ENCODE results near the gene MEI4.
"Not testable (repeated sequence)": the region's sequence is repeated elsewhere in the genome, so short reads cannot be mapped to it uniquely, and the experiment has no call there.

MEI4 gene

DNA sequence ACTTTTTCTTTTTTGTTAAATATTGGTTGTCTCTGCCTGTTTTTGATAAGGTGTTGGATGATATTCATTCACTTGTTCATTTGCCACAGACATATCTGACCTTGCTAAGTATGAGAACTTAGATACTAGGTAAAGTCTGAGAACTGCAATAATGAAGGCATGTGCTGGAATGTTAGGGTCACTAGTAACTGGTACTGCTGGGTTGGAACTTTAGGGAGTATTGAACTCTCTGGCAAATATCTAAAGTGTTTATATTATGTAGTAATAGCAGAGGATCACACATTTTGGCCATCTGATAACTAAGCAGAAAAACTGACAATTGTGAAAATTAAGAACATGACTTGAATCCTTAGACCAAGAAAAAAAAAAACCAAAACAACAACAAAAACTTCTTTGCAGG is 162.7 kb downstream of the MEI4 start:
- no peak for DNase-seq (ENCODE audit: low read depth)

DNA sequence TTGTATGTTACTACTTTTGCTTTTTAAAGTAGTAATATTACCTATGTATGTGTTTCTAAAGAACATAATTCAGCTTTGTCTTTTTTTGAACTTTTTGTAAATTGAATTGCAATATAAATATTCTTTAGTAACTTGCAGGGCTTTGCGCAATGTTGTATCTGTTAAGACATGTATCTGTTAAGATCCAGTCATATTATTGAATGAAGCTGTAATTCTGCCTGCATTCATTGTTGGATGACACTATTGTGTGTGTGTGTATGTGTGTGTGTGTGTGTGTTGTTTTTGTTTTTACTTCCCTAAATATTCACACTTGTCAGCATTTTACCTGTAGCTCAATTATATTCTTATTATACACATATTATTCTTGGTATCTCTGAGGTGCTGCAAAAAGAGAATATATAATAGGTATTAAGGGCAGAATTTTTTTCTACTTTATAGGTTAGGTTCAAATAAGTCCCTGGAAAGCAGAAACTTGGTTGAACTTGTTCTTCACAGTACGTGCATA is 164.0 kb downstream of the MEI4 start:
- no peak for DNase-seq (ENCODE audit: low read depth)

DNA sequence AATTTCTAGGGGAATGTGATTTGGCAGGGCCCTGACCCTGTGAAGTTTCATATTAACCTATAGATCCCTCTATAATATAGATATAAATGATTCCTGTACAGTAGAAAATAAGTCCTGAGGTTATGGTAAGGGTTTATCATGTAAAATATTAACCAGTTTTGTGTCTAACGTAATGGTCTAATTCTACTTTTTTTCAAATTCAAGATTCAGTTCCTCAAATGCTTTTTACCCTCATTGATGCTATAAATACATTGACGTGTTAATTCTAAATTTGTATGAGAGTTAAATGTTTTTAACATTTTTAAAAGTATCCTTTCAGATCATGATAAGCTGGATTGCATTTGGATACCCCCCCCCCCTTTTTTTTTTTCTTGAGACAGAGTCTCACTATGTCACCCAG is 169.4 kb downstream of the MEI4 start:
- DNase-seq (ENCODE audit: low read depth), result no peak

DNA sequence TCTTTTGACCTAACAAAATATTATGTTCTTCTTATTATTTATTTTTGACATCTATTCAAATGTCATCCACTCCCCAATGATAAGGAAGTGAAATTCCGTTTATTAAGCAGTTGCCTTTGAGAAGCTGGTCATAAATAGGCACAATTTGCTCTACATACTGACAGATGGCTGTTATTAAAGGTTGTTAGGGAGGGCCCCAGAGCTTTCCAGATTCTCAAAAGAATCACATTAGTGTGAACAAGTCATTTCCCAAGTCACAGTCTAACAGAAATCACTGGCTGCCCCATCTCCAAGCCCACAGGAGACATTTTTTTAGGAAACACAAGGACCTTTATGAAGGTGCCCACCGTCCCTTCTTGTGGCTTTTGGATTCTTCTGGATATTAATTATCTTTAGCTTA is 172.4 kb downstream of the MEI4 start:
- no peak for DNase-seq (ENCODE audit: low read depth)

DNA sequence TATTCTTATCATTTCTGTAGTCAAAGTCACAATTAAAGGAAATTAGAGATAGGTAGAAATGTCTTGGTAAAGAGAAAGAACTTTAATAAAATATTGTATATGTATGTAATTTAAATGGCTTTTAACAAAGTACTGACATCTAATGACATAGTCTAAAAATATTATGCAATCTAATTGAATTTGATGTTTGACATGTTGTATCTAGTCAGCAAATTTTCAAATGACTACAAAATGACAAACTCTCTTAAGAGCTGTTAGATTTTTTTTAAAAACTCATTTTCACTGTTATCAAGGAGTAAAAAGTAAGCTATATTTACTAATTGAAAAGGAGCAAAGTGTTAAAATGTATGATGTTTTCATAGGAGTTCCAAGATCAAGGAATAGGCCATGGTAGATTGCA is 176.9 kb downstream of the MEI4 start:
- no peak for DNase-seq (ENCODE audit: low read depth)

DNA sequence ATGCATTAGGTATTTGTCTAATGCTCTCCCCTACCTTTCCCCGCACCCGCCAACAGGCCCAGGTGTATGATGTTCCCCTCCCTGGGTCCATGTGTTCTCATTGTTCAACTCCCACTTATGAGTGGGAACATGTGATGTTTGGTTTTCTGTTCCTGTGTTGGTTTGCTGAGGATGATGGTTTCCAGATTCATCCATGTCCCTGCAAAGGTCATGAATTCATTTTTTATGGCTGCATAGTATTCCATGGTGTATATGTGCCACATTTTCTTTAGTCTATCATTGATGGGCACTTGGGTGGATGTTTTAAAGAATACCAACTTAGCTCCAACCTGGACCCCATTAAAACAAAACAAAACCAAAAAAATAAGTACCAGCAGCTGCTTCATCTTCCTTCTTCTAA is 180.9 kb downstream of the MEI4 start:
- DNase-seq (ENCODE audit: low read depth), result not testable (repeated sequence)

DNA sequence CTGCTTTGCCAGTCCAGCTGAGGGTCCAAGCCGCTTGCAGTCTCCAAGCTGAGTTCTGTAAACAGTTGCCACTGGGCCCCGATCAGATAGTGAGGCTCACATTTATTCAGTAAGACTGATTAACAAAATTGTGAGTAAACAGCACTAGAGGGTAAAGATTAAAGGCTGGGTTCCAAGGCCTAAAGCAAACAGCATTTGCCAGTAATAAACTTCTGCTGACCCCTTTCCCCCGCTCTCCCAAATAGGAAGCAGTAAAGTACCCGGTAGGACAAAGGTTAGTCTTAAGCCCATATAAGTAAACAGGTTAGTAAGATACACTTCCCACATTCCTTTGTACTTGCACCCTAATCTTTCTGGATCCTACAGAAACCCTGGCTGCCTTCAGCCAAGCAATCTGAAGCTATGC is 181.8 kb downstream of the MEI4 start:
- DNase-seq (ENCODE audit: low read depth), result no peak

DNA sequence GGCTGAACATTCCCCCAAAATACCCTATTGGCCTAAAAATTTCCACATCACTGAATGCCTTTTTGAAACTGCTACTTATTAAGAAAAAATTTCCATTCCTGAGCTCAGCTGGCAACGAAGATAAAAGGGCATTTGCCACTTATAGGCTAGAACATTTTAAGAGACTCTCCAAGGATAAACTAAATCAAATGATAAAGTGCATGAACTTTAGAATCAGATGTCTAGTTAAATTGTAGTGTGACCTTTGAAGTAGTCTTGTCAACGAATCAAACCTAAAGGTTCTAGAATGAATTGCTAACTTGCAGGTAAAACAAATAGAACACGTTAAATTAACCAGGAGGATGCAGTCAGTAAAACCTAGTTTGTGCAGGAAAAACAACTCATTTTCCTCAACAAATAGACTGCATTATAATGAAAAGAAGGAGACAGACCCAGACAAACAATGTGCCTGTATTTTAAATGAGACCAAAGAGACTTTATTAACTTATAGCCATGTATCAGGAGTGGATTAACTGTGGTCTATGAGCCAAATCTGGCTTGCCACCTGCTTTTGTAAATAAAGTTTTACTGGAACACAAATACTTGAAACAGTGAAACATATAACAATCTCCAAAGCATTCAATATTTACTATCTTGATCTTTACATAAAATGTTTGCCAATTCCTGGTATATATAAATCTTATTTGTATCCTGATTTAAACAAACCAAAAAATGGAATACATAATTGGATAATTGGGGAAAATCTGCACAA is 184.4 kb downstream of the MEI4 start:
- DNase-seq (ENCODE audit: low read depth), result no peak

DNA sequence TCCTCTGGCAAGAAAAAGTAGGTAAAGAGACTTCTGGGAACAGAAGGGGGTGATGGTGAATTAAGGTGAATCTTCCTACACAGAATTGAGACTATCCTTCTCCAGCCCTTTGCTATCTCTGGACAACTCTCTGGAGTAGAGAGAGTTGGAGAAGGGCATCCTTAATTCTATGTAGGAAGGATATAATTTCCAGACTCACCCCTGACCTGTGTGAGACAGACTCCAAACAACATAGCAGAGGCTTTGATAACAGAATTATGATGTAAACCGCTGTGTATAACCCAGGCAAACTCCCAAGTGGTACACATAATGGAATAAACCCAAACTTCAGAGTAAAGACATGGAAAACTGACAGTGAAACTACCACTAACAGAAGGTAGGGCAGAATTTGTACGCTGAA is 186.5 kb downstream of the MEI4 start:
- DNase-seq (ENCODE audit: low read depth), result no peak

DNA sequence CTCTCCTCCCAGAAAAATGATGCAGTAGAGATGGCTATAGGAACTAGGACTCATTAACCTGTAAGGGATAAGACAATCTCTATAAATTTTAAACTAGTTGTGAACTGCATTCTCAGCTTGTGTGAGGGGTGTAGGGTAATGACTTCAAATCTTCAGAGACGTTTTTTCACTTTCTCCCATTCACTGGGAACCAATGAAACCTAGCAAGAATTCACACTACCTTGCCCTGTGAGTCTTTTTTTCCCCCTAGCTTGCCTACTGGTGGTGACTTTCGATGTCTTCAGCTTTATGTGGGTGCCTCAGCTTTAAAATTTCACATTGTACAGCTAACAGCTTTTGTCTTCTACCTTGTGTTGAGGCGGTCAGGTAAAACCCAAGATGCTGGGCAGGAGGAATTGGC is 192.0 kb downstream of the MEI4 start:
- no peak for DNase-seq (ENCODE audit: low read depth)

DNA sequence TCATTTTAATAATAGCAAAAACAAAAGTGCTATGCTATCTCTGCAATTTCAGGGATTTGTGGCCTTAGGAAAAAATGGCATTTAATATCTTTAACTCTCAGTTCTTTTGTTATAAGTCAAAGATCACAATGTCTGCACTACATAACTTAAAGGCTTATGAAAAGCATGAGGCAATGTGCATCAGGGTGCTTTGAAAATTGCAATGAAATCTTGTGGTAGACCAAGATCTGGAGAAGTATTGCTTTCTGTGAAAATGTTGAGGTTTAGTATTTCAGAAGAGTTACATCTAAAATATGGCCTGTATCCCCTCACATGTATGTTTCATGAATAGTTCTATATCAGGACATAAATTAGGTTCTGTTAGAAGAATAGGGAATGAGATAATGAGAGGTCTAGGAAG is 200.6 kb downstream of the MEI4 start:
- no peak for DNase-seq (ENCODE audit: low read depth)

DNA sequence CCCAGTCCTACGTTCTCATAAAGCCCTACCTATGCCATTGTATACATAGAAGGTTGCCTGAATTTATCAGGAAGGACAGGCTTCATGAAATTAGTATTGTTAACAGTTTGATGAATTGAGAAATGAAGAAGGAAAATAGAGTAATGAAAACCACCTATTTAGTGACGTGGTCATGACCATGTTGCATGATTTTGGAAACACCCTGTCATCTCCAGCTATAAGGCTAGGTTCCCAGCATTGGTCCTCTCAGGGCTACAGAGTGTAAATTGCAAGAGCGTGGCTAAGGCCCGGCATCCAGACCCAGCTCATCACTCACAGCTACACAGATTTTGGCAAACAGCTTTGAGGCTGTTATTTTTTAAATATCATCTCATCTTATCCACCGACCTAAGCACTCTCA is 203.6 kb downstream of the MEI4 start:
- DNase-seq (ENCODE audit: low read depth), result no peak

DNA sequence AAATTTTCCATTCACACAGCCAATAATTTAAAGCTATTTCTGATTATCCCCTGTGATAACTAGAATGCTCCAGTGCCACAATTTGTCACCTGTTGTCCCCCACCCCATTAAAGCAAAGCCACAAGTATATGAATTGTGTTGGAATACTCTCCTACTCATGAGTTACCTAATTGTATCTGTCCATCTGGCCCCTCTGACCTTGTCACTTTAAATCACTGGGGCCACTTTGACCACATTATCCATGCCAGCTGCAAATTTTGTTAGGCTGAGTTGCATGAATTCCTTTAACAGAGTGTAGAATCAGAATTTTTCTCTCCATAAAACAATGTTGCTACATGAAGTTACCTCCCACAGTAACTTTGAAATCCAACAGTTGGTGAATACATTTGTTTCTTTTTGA is 204.6 kb downstream of the MEI4 start:
- DNase-seq (ENCODE audit: low read depth), result no peak

DNA sequence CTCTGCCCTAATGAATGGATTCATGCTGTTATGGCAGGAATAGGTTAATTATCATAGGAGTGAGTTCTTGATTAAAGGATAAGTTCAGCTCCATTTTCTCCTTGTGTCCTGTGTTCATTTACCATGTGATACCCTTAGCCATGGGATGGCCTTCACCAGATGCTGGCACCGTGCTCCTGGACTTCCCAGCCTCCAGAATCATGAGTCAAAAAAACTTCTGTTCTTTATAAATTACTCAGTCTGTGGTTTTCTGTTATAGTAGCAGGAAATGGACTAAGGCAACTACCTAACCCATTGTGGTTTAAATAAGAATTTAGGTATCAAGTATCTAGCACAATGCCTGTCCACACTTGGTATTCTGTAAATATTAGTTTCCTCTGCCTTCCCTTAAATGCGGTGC is 223.5 kb downstream of the MEI4 start:
- DNase-seq (ENCODE audit: low read depth), result no peak

DNA sequence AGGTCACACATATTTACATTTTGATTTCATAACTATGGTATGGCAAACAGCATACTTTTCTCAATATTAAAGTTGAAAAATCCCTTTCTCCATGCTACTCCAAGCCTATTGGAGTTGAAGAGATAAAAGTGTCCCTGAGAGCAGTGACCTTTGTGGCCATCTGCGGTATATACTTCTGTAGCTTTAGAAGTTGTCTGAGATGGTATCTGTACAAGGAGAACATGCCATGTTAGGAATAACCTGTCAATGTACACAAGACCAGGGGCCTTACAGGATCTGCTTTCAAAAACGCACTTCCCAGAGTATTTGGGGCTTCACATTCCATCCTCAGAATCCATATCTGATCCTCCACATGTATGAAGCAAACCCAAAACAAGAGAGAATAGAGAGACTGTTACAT is 226.7 kb downstream of the MEI4 start:
- DNase-seq (ENCODE audit: low read depth), result no peak

DNA sequence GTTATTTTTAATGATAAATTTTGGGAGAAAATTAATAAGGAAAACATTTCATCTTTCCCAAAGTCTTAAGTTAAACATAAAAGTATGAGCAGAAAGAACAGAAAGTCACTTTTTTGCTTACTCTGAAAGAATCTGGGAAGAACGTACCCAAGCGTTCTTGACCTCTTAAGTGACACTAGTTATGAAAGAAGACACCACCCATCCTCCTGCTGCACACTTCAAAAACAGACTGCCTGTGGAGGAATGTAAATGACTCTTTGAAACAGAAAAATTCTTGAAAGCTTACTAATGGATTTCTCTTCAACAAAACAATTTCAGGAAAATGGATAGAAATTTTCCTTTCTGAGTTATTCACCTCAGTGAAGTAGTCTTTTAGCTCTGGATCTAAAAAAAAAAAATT is 227.7 kb downstream of the MEI4 start:
- no peak for DNase-seq (ENCODE audit: low read depth)

DNA sequence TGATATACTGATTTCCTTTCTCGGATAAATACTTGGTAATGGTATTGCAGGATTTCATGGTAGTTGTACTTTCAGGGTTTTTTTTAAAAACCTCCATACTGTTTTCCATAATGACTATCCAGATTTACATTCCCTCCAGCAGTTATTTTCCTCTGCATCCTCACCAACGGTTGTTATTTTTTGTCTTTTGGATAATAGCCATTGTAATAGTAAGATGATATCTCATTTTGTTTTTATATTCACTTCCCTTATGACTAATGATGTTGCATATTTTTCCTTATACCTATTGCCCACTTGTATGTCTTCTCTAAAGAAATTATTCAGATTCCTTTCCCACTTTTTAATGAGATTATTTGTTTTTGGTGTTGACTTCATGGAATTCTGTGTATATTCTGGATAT is 231.0 kb downstream of the MEI4 start:
- no peak for DNase-seq (ENCODE audit: low read depth)

DNA sequence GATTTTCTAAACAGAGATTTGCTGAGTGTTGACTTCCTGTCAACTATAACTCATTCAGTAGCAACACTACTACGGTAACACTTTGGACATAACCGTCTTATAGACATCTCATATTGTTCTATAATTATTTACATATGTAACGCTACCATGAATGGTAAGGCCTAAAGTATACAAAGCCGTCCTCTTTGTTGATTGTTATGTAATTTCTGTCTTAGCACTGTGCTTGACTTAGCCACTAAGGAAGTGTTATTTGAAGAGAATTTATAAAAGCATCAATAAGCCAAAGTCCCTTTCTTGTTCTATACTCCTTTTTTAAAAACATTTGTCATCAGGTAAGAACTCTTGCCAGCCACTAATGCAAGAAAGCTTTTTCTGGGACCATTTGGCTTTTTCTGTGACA is 240.6 kb downstream of the MEI4 start:
- no peak for DNase-seq (ENCODE audit: low read depth)

DNA sequence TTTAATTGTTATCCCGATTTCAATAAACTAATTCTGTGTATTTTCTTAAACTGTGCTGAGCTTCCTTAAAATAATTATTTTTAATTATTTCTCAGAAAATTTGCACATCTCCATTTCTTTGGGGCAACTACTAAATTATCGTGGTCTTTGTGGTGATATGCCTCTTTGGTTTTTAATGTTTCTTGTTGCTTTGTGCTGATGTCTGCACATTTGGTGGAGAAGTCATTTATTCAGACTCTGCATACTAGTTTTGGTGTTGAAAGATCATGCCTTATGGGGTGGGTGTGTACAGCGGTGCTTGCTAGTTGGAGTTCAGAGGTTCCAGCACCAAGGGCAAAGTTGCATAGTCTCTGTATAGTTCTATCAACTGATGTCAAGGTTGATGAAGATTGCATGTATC is 253.2 kb downstream of the MEI4 start:
- DNase-seq (ENCODE audit: low read depth), result no peak

DNA sequence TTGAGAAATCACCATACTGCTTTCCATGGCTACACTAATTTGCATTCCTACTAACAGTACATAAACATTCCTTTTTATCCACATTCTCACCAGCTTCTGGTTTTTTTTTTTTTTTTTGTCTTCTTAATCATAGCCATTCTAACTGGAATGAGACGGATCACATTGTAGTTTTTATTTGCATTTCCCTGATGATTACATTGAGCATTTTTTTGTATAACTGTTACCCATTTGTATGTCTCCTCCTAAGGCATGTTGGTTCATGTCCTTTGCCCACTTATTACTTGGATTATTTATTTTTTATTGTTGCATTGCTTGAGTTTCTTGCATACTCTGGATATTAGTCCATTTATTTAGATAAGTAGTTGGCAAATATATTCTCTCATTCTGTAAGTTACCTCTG is 258.0 kb downstream of the MEI4 start:
- no peak for DNase-seq (ENCODE audit: low read depth)

DNA sequence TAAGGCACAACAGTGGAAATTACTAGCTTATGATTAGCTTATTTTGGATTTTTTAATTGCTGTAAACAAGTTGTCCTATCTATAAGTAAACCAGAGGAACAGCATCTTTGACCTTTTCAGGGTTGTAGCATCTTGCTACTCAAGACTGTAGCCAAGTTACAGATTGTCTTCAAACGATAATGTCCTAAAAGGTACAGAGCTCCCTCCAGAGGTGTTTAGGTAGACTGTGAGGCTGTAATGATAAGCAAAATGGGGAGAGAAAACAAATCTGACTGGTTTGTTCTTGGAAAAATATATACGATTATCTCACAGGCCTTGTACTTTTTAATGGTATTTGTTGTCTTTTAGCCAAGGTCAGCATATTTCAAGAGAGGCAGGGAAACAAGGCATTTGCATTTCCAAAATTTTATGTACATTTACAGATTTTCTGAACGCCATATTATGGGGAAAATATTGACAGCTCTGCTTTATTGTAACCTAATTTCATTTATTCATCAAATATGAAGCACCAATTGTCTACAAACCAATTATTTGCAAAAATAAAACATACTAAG is 273.4 kb downstream of the MEI4 start:
- DNase-seq (ENCODE audit: low read depth), result no peak

DNA sequence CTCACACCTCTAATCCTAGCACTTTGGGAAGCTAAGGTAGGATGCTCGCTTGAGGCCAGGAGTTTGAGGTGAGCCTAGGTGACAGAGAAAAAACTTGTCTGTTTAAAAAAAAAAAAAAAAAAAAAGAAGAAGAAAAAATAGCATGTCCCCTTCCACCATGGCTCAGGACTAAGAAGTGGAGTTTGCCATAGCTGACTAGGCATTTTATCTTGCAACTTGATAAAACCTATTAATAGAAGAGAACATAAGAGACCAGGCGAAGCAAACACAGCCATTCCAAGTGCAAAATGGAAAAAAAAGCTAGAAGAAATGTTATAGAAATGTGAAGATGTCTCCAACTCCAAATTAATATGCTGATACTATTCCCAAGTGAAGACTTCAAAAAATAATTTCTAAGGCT is 277.5 kb downstream of the MEI4 start:
- no peak for DNase-seq (ENCODE audit: low read depth)

DNA sequence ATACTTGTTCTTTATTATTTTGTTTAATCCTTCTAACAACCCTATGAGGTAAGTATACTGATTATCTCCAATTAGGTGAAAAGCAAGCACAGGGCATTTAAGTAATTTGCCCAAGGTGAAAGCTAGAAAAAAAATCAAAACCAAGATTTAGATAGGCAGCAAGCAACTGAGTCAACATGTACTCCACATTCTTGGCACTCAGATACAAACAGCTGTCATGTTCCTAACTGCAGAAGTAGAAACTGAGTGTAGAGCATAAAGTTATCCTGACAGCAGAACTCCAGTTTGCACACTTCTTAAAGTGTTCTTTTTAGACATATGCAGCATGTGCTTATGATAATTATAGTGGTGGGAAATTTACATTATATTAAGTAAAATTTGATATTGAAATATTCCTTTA is 278.1 kb downstream of the MEI4 start:
- no peak for DNase-seq (ENCODE audit: low read depth)

DNA sequence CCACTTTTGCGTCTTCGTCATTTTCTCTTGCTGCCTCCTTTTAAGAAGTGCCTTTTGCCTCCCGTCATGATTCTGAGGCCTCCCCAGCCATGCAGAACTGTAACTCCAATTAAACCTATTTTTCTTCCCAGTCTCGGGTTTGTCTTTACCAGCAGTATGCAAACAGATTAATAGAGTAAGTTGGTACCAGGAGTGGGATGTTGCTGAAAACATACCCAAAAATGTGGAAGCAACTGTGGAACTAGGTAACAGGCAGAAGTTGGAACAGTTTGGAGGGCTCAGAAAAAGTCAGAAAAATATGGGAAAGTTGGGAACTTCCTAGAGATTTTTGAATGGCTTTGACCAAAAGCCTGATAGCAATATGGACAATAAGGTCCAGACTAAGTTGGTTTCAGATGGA is 309.2 kb downstream of the MEI4 start:
- no peak for DNase-seq (ENCODE audit: low read depth)
